Activated gamma-delta T cell (primary cell): ENCODE results near the gene TOP2A.

Source experiments
- DNase-seq: peaks from one replicate; lab custom pipeline; 2025; lab: John Stamatoyannopoulos, UW
- total RNA-seq, 2 donors: gene quantifications; one replicate each; lab custom pipeline; 2026; lab: John Stamatoyannopoulos, UW

Gene TOP2A, protein sequence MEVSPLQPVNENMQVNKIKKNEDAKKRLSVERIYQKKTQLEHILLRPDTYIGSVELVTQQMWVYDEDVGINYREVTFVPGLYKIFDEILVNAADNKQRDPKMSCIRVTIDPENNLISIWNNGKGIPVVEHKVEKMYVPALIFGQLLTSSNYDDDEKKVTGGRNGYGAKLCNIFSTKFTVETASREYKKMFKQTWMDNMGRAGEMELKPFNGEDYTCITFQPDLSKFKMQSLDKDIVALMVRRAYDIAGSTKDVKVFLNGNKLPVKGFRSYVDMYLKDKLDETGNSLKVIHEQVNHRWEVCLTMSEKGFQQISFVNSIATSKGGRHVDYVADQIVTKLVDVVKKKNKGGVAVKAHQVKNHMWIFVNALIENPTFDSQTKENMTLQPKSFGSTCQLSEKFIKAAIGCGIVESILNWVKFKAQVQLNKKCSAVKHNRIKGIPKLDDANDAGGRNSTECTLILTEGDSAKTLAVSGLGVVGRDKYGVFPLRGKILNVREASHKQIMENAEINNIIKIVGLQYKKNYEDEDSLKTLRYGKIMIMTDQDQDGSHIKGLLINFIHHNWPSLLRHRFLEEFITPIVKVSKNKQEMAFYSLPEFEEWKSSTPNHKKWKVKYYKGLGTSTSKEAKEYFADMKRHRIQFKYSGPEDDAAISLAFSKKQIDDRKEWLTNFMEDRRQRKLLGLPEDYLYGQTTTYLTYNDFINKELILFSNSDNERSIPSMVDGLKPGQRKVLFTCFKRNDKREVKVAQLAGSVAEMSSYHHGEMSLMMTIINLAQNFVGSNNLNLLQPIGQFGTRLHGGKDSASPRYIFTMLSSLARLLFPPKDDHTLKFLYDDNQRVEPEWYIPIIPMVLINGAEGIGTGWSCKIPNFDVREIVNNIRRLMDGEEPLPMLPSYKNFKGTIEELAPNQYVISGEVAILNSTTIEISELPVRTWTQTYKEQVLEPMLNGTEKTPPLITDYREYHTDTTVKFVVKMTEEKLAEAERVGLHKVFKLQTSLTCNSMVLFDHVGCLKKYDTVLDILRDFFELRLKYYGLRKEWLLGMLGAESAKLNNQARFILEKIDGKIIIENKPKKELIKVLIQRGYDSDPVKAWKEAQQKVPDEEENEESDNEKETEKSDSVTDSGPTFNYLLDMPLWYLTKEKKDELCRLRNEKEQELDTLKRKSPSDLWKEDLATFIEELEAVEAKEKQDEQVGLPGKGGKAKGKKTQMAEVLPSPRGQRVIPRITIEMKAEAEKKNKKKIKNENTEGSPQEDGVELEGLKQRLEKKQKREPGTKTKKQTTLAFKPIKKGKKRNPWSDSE (N-terminal part only)
- 5.7 to 18.9 reads per million in 2 donors for total RNA-seq

DNA sequence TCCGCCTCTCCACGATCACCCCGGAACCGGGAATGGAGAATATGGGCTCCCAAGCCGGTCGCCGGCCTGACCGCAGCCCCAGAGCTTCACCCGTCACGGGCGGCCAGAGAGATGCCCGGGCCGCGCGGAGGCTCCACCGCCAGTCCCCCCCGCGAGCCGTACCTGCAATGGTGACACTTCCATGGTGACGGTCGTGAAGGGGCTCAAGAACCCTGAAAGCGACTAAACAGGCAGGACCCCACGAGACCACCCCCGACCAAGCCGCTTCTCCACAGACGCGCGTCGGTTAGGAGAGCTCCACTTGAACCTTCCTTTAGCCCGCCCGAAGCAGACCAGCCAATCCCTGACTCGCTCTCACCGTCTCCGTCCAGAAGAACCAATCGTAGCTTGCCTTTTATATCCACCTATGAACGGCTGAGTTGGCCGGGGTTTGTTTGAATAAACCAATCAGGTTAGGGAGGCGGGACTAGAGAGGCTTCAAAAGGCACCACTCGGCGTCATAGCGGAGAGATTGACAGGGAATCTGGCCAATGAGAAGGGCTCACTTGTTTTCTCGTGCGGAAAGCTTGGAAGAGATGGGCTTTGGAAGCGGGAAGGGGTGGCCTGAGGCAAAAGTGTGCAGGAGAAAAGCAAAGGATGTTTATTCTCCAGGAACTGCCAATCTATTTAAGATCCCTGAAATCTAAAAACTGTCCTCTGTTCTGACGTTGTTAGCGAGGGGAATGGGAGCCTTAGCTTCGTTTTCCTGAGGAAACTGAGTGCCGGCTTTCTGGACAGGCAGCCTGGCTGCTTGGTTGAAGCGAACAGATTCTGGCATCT is at the start of gene TOP2A:
TOP2A (minus strand) TSS at position 288 of the 819 bp plus-strand sequence; CDS start at position 183, 105 bp downstream.
- peak; percentile 21 for DNase-seq

DNA sequence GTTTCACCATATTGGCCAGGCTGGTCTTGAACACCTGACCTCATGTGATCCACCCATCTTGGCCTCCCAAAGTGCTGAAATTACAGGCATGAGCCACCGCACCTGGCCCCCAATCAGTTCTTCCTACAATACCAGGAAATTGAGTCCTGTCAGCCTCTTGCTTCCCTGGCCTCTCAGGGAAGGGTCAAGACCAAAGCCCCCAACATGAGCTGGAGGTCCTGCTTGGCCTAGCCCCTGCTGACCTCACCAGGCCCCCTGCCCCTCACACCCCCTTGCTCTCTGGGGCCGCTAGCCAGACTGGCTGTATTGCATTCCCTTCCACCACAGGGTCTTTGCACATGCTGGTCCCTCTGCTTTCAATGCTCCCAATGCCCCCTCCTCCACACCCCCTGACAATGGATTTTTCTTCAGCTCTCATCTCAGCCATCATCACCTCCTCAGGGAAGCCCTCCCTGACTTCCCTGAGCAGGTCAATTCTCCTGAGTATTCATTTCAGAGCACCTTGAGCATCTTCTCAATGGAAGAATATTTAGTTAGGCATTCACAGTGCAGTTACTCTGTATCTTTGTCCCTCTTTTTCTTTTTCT is 49.7 kb upstream of the TOP2A start:
- DNase-seq, result no peak

DNA sequence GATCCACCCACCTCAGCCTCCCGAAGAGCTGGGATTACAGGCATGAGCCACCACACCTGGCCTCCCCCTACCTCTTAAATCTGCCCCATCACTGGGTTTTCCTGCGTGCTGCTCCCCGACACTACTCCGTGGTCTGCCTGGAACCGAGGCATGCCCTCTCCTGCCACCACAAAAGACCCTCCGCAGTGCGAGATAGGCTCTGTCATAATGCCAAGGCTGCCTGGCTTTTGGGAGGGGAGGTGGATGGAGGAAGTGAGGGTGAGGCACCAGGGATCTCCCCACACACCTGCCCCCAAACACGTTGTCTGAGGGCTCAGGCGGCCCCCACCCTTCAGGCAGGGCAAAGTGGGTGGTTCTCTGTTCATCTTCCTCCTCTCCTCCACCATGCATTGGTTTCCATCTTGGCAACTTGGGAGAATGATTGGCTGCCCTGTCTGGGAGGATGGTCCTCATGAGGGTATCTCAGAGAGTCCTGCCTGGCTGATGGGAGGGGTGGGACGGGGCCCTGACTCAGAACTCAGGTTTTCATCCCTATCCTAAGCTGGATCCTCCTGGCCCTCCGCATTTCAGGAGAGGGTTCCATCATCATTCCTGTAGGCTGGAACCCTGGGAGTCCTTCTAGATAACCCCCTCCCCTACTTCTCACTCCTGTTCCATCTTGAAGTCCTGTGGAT is 48.7 kb upstream of the TOP2A start:
- no peak for DNase-seq

DNA sequence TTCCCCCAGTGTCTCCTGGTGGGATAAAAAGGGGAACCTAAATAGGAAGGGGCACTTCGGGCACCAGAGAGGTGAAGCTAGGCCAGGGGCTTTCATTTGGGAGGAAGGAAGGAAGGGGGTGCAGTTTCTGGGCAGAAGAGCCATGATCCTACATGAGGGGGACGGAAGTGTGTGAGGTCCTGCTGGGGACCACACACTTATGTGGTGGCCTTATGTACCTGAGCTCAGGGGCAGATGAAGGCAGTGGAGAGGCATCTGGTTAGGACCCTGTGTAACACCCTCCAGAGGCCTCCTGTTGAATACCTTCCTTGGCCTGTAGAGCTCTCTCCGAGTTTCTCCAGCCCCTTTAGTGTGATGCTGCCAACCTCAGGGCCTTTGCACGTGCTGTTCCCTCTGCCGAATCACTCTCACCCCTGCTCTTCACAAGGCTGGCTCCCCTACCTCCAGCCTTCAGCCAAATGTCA is 46.7 kb upstream of the TOP2A start:
- no peak for DNase-seq

DNA sequence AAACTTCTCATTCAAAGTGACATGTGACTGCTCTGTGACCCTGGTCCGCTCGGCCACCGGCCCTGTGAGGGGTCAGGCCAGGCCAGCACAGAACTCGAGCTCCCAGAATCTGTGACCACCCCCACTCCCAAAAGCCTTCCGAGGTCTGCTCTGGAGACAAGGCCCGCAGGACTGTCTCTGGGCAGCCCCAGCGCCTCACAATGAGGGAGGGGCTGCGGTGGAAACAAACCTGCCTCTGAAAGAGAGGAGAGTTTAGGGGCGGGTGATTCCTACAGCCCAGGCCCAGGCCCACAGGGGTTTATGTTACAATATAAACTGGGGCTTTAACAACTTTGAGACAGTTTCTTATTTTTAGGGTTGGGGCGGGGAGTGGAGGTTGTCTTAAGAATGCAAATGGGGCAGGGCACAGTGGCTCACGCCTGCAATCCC is 45.4 kb upstream of the TOP2A start:
- DNase-seq, result no peak

DNA sequence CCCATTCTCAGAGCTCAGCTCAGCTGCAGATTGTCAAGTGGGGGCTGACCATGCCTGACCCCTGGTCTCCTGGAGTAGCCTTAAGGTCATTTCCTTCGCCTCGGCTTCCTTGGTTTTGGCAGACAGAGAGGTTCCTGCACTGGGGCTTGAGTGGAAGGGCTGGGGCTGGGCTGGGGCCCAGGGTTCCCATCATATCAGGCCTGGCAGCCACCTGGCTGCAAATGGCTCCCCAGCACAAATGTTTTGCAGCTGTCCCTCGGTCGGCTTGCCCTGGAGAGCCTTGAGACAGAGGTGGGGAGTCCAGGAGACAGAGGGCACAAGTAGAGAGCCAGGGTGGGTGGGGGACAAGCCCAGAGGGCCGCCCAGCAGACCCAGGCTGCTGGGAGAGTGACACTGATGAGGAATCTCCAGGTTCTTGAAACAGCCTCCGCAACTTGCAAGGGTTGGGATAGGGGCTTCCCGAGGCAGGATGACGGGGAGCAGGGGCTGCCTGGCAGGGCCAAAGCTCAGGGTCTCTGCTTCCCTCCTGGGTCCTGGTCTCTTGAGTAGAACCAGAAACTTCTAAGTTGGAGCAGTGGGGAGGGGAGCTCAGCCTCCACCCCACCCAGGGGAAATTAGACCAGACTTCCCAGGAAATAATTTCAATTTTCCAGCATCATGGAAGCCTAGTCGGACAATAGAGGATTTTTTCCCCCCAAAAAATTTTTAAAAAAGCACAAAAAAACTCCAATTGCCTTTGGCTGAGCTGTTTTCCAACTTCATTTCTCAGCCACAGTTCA is 44.8 kb upstream of the TOP2A start:
- DNase-seq, result no peak

DNA sequence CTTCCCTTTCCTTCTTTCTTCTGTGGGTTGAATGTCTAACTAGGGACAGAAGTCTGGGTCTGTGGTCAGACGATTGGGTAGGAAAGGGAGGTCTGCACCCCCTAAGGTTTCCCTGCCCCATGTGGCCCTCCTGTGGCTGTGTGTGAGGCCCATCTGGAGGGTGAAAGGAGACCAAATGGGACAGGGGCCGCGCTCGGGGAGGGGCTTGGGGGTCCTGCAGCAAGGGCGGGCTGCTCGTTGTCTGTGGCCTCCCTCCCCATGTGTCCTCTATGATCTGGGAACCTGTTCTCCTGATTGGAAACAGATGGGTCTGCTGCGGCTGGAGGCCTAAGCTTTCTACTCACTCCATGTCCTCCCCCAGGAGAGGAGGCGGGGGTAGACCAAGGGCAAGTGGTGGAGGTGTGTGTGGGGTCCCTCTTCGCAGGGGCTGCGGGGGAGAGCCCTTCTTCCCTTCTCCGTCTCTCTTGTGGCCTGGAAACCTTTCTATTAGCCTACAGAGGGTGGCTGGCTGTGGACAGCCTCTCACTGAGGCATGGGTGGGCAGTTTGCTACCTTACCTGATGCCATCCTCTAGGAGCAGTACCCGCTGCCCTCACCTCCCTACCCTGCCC is 44.1 kb upstream of the TOP2A start:
- DNase-seq, result no peak

DNA sequence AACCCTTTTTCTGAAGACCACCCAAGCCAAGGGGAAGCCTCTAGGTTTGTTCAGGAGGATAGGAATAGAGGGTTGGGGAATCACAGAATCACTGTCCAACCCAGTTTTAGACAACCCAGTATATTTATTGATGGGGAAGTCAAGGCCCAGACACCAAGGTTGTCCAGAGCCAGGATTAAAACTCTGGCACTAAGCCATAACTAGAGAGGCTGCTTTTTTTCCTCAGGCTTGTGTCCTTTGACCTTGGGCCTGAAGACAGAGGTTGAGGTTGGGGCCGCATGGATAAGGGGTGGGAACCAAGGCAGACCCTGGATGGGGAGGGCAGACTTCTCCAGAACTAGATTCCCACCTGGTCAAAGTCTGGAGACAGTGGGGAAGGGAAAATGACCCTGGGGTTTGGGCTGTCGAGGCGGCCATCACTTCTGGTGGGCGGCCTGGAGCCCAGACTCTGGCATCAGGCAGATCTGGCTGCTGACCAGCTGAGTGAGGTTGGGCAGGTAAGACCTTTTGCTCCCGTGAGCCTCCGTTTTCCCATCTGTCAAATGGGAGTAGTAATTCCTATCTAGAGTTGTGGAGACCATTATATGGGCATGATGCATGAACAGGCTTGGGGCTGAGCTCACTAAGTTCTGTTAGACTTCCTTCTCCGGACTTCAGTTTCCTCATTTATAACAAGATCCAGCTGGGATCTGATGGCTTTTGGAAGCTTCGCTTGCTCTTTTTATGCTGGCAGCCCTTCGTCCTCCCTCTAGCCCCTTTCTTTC is 43.5 kb upstream of the TOP2A start:
- DNase-seq, result no peak

DNA sequence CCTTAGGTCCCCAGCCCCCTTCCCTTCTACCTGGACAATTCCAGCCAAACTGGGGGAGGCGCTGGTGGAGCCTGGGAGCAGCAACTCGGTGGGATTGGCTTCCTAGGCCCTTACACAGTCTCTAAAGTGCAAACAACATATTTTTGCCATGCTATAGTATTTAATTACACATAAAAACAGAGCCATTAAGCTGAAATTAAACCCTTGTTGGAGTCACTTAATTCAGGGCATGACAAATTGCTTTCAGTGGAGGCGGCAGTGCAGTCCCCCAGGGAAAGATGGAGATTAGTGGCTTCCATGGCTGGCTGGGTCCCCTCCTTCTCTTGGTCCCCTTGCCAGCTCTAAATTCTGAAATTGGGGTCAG is 42.9 kb upstream of the TOP2A start:
- no peak for DNase-seq

DNA sequence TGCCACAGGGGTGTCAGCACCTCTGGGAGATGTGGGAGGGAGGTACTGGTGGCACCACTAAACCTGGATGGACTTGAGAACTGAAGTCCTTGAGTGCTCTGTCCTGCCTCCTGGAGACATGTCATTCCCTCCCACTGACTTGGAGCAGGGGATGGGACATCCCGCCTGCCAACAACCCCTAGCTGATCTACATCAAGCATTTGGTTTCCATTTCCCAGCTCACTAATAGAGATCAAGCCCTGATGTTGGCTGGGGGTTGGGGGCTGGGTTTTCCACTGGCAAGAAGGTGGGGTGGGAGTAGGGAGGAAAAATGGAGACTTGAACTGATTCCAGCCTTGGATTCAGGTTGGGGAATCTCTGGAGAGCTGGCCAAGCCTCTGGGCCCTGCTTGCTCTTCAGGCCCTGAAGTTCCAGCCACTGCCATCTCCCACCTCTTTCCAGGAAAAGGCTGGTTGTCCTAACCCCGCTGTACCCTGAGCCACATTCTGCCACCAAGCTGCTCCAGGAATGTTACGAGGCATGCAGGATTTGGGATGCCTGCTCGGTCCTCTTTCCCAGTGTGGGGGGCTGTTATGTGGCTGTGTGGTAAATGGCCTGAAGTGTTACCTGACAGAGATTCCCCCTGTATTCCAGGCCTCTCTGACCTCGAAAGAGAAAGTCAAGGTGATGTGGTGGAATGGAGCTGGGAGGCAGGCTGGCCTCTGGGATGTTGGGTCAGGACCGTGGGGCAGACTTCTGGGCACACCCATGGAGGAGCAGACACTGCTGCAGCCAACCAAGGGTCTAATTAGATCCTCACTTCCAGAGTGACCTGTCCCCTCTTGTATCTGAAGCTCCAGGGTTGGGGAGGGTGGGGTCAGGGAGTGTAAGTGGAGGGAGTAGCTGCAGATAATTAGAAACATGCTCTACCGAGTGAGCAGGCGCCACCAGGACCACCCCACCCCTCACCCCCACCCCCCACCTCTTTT is 42.2 kb upstream of the TOP2A start:
- no peak for DNase-seq

DNA sequence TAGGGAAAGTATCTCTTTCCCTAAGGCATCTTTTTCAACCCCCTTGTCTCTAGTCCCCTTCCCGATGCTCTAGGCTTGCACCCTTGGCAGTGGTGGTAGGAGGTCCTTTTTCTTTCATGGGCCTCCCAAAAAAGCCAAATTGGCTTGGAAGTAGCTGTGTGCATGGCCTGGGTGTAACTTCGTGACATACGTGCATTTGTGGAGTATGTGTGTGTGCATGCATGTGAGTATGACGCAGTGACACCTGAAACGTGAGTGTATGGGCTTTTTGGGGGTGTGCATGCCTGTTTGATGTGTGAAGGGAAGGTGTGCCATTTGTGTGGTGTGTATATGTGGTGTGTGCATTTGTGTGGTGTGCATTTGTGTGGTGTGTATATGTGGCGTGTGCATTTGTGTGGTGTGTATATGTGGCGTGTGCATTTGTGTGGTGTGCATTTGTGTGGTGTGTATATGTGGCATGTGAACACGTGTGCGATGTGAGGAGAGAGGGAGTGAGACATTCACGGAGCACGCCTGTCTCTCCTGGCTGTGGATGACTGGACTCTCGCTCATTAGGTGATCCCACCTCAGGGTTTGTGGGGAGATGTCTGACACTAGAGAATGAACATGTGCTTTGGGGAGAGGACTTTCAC is 41.3 kb upstream of the TOP2A start:
- DNase-seq, result no peak

DNA sequence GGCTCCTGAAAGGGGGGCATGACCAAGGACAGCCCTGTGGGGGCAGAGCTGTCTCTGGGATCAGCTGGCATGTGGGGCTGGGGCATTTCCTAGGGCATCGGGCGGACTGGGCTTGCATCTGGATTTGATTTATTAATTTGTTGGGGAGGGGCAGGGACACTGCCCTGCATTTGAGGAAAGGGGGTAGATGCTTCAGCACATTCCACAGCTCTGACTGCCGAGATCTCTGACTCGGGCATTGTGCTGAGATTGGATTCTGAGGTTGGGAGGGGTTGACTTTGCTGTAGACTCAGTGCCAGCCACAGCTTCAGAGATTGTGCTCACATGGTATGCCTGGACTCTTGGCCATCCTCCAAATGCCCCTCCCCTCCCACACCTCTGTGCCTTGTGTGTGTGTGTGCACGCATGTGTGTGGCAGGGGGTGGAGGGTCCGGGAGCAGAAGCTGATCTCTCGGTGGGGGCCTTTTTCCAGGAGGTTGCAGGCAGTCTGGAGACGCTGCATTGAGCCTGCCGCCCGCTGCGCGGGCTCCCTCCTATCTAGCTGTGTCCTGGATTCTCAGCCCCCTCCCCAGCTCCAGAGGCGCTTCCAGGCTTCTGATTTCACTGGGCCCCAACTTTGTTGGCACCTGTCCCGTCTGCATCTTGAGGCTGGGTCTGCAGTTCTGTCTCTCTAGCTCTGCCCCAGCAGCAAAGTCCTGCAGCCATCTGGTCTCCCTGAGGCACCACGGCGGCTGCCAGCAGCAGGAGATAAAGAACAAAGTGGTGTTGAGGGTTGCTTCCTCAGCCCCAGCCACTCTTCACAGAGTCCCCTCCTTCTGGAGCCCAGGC is 40.5 kb upstream of the TOP2A start:
- DNase-seq, result no peak

DNA sequence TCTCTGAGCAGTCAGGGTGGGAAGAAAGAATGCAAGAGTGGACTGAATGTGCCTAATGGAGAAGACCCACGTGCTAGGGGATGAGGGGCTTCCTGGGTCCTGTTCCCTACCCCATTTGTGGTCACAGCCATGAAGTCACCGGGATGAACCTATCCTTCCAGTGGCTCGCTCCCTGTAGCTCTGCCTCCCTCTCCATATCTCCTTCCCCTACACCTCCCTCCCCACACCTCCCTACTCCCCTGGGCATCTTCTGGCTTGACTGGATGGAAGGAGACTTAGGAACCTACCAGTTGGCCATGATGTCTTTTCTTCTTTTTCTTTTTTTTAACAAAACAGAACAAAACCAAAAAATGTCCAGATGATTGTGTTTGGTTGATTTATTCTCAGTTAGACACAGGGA is 39.7 kb upstream of the TOP2A start:
- DNase-seq, result no peak

DNA sequence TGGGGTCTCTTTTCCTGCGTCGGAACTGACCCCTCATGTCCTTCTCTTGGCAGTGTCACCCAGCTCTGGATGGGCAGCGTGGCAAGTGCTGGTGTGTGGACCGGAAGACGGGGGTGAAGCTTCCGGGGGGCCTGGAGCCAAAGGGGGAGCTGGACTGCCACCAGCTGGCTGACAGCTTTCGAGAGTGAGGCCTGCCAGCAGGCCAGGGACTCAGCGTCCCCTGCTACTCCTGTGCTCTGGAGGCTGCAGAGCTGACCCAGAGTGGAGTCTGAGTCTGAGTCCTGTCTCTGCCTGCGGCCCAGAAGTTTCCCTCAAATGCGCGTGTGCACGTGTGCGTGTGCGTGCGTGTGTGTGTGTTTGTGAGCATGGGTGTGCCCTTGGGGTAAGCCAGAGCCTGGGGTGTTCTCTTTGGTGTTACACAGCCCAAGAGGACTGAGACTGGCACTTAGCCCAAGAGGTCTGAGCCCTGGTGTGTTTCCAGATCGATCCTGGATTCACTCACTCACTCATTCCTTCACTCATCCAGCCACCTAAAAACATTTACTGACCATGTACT is 38.8 kb upstream of the TOP2A start:
- no peak for DNase-seq

DNA sequence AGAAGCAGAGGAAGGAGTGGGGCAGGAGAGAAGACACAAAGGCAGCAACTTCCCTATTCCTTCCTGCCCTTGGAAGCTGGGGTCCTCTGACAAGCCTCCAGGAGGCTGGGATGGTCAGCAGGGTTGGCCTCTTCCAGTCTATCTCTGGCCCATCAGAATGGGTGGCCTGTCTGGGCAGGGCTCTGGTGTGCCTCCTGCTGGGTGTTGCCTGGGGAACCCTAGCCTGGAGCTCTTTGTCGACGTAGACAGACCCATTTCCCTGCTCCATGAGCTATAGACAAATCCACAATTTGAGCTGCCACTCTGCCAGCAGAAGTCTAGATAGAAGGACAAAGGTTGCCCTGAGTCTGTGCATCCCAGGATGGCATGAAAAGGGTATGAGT is 36.9 kb upstream of the TOP2A start:
- no peak for DNase-seq
